Lower leg skin (tissue), 3 donors: ENCODE data around the gene C8G.

Source experiments
- POLR2A ChIP-seq, 2 donors: fragments of 450-650 bp; IDR thresholded peaks; one replicate each; pipeline ENCODE4 v1.6.1; 2016 to 2017; ENCODE audit warnings: antibody characterized with exemption in 2 of 2, mild to moderate bottlenecking in 1 of 2, moderate library complexity in 1 of 2
- TF ChIP-seq, protein P1 (sequence below), 3 donors: fragments of 450-650 bp; IDR thresholded peaks; one replicate each; pipeline ENCODE4 v1.5.1; 2016; ENCODE audit warnings: antibody characterized with exemption in 3 of 3, mild to moderate bottlenecking in 3 of 3, moderate library complexity in 2 of 3

DNA sequence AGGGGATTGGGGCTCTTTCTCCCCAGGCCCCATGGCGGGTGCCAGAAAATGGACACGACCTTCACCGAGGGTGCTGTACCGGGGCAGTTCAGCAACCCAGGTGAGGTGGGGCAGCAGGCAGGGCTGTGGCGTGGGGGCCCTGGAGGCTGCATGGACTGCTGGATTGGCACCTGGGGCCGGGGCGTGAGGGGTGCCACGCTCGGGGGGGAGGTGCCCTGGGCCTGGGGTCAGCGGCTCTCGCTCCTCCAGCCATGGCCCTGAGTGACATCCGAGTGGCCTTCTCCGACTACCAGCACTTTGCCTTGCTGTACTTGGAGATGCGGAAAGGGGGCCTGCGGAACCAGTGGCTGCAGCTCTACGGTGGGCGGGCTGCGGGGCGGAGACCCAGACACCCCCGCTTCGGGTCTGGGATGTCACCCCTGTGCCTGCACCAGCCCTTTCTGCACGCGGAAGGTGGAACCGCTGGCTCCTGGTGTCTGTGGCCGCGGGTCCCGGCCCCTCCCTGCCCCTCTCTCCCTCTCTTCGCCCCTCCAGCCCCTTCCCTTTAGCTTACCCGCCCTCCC lies 39.5 kb downstream of the C8G start:
- TF ChIP-seq POLR2A (IDR thresholded peaks at IDR 0.05): no peak
- TF ChIP-seq, protein P1, sequence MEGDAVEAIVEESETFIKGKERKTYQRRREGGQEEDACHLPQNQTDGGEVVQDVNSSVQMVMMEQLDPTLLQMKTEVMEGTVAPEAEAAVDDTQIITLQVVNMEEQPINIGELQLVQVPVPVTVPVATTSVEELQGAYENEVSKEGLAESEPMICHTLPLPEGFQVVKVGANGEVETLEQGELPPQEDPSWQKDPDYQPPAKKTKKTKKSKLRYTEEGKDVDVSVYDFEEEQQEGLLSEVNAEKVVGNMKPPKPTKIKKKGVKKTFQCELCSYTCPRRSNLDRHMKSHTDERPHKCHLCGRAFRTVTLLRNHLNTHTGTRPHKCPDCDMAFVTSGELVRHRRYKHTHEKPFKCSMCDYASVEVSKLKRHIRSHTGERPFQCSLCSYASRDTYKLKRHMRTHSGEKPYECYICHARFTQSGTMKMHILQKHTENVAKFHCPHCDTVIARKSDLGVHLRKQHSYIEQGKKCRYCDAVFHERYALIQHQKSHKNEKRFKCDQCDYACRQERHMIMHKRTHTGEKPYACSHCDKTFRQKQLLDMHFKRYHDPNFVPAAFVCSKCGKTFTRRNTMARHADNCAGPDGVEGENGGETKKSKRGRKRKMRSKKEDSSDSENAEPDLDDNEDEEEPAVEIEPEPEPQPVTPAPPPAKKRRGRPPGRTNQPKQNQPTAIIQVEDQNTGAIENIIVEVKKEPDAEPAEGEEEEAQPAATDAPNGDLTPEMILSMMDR (IDR thresholded peaks at IDR 0.05): no peak
